BLaER1 (cell line): ENCODE data around the gene TMEM231.

Source experiments
- H3K27ac ChIP-seq: shearing (Covaris generic); formaldehyde crosslinking; 2 replicates; pipeline ENCODE4 v1.8.1; 2022
- H3K27me3 ChIP-seq: shearing (Covaris generic); formaldehyde crosslinking; 2 replicates; pipeline ENCODE4 v1.8.1; 2022
- H3K36me3 ChIP-seq: shearing (Covaris generic); formaldehyde crosslinking; 2 replicates; pipeline ENCODE4 v1.8.1; 2022
- H3K4me1 ChIP-seq: shearing (Covaris generic); formaldehyde crosslinking; 2 replicates; pipeline ENCODE4 v1.8.1; 2022
- H3K4me2 ChIP-seq: shearing (Covaris generic); formaldehyde crosslinking; 2 replicates; pipeline ENCODE4 v1.8.1; 2022
- H3K4me3 ChIP-seq: shearing (Covaris generic); formaldehyde crosslinking; 2 replicates; pipeline ENCODE4 v1.8.1; 2022
- H3K9ac ChIP-seq: shearing (Covaris generic); formaldehyde crosslinking; 2 replicates; pipeline ENCODE4 v1.8.1; 2022
- H3K9me3 ChIP-seq: shearing (Covaris generic); formaldehyde crosslinking; 2 replicates; pipeline ENCODE4 v1.8.1; 2022
- H4K20me1 ChIP-seq: shearing (Covaris generic); formaldehyde crosslinking; 2 replicates; pipeline ENCODE4 v1.8.1; 2022
- Cebpa-rat ChIP-seq: shearing (Covaris generic); IDR thresholded peaks from 2 replicates; pipeline ENCODE4 v1.8.1; 2022

The TMEM231 gene

DNA sequence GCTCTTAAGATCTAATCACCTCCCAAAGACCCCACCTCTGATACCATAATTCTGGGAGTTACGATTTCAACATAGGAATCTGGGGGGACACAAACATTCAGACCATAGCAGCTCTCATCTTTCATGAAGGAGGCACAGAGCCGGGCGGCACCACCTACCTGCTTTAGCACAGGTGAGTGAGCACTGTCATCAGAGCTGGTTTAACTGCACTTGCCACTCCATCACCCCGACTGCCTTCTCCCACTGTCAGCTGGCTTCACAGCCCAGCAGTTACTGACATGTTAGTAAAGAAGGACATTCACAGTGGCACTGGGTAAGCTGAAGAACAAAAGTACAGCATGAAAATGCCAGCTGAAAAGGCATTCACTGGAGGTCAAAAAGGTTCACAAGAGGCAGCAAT lies 32.7 kb upstream of the TMEM231 start:
- Histone ChIP-seq H3K9ac (no peak overlapping the region), H3K36me3 (peaks cover 33% of the 10 kb centered on the region; the same call in 1 of the 2 replicates), H3K4me1 (no peaks in the 10 kb centered on the region), H4K20me1 (no peaks in the 10 kb centered on the region), H3K4me2 (no peak overlapping the region), H3K27me3 (no peaks in the 10 kb centered on the region), H3K4me3 (no peak overlapping the region), H3K27ac (no peak overlapping the region), H3K9me3 (no peaks in the 10 kb centered on the region)
- TF ChIP-seq Cebpa-rat, result no peak

DNA sequence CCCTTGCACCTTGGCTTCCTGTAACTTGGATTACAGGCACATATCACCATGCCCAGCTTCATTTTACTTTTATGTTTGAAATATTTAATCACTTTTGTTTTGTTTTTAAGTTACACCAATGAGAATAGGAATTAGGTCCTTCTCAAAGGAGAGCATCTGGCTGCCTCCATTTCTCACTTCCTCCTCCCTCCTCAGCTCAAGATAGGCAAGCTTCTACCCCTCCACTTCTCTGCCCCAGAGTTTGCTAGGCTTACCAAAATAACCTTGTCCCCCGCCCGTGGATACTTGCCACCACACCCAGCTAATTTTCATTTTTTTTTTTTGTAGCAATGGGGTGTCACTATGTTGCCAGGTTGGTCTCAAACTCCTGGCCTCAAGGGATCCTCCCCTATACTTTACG lies 28.1 kb upstream of the TMEM231 start:
- no peak for TF ChIP-seq Cebpa-rat
- H3K4me2 ChIP-seq, result no peak overlapping the region
- peaks cover 36% of the 10 kb centered on the region; the same call in 1 of the 2 replicates for H3K36me3 ChIP-seq
- H3K9ac ChIP-seq, result no peak overlapping the region
- H3K27ac ChIP-seq, result no peak overlapping the region
- H3K9me3 ChIP-seq, result no peaks in the 10 kb centered on the region
- H3K27me3 ChIP-seq, result no peaks in the 10 kb centered on the region
- peaks cover 13% of the 10 kb centered on the region for H3K4me1 ChIP-seq
- no peaks in the 10 kb centered on the region for H4K20me1 ChIP-seq
- H3K4me3 ChIP-seq, result no peak overlapping the region

DNA sequence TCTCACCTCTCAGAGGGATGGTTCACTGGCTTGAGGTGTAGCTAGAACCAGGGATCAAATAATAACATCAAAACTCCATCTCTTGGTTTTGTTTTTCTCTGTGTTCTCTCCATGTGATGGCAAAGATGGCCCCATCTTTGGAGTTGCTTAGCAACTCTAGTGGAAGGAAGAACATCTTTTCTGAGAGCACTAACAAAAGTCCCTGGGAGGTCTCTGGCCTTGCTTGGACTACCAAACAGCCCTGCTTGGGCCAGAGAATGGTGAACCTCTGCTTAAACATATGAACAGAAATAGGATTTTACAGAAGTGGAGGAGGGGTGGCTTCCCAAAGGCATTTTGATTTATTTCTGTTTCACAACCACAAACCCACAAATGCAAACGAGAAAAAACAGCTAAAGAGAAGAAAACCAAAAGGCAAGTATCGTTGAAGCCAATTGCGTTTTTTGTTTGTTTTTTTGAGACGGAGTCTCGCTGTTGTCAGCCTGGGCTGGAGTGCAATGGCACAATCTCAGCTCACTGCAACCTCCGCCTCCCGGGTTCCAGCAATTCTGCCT lies 23.3 kb upstream of the TMEM231 start:
- H3K36me3 ChIP-seq, result peaks cover 61% of the 10 kb centered on the region
- H3K4me2 ChIP-seq, result peak overlapping the region; percentile 30

DNA sequence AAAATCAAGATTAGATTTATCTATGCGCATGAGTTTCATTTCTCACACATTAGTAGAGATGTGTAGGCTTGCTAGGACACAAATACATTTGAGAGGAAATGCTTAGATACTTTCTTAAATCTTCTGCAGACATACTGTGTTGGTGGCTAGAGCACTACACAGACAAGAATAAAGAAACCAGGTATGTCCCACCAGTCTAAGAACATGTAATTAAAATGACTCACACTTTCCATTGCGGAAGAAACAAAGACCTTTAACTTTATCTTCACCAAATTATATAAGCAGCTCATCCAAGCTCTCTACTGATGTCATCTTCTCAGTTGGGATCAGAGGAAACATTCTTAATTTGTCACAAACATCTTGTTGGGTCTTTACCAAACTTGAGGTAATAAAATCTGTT lies 22.7 kb upstream of the TMEM231 start:
- no peak overlapping the region for H3K9ac ChIP-seq
- H3K27ac ChIP-seq, result no peak overlapping the region
- TF ChIP-seq Cebpa-rat, result no peak
- peaks cover 24% of the 10 kb centered on the region for H3K4me1 ChIP-seq
- no peak overlapping the region for H3K4me3 ChIP-seq
- peaks cover 67% of the 10 kb centered on the region for H3K36me3 ChIP-seq
- no peaks in the 10 kb centered on the region for H3K27me3 ChIP-seq
- peaks cover 42% of the 10 kb centered on the region for H4K20me1 ChIP-seq
- no peaks in the 10 kb centered on the region for H3K9me3 ChIP-seq
- peak overlapping the region; percentile 30 for H3K4me2 ChIP-seq

More for the DNA sequence above, 23.3 kb upstream of the TMEM231 start:
- no peak overlapping the region for H3K27ac ChIP-seq
- no peak for TF ChIP-seq Cebpa-rat
- H3K27me3 ChIP-seq, result no peaks in the 10 kb centered on the region
- peaks cover 24% of the 10 kb centered on the region for H3K4me1 ChIP-seq
- H4K20me1 ChIP-seq, result peaks cover 36% of the 10 kb centered on the region
- H3K9ac ChIP-seq, result no peak overlapping the region
- H3K4me3 ChIP-seq, result no peak overlapping the region
- H3K9me3 ChIP-seq, result no peaks in the 10 kb centered on the region

DNA sequence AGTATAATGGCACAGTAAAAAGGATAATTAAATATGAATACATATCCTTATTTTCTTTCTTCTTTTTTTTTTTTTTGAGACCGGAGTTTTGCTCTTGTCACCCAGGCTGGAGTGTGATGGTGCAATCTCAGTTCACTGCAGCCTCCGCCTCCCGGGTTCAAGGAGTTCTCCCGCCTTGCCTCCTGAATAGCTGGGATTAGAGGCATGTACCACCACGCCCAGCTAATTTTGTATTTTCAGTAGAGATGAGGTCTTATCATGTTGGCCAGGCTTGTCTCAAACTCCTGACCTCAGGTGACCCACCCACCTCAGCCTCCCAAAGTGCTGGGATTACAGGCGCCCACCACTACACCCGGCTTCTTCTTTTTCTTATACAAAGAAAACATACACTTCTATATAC lies 22.2 kb upstream of the TMEM231 start:
- peaks cover 72% of the 10 kb centered on the region for H3K36me3 ChIP-seq

DNA sequence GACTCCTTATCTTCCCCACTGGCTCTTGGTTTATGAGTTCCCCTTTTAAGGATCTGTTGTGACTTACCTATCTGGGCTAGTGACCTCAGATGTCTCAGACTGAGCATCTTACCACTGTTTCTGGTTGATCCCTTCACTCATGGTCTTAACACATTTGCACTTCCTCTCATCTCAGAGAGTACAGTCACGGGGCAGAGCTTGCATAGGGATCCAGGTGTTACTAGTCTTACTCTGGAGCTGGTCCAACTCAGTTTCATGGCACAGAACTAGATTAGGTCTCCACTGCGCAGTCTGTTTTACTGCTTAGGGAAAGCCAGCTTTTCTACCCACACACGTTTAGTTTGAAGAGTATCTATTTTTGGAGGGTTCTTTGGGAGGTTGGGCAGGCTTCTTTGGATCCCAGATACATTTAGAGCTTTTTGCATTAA lies 20.3 kb upstream of the TMEM231 start:
- H4K20me1 ChIP-seq, result peaks cover 65% of the 10 kb centered on the region

More for the DNA sequence above, 22.2 kb upstream of the TMEM231 start:
- no peak for TF ChIP-seq Cebpa-rat
- Histone ChIP-seq H3K9ac (no peak overlapping the region), H3K4me3 (no peak overlapping the region), H3K4me2 (no peak overlapping the region), H4K20me1 (peaks cover 47% of the 10 kb centered on the region), H3K9me3 (no peaks in the 10 kb centered on the region), H3K27ac (no peak overlapping the region), H3K4me1 (peaks cover 24% of the 10 kb centered on the region), H3K27me3 (no peaks in the 10 kb centered on the region)

DNA sequence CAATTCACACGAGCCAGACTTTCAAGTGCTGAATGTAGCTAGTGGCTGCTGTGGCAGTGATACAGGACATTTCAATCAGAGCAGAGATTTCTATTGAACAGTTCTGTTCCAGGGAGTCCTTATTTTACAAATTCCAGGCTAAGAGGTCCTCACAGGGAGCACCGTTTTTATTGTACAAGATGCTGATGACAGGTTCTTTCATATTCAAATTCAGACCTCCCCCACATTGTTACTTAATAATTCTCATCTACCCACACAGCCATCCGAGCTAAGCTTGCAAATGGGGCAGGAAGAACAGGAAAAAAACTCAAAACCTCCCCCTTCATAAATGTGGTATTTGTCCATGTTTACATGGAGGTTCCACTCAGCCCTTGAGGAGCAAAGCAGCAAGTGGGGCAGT lies 19.9 kb upstream of the TMEM231 start:
- H3K4me3 ChIP-seq, result no peak overlapping the region
- peaks cover 69% of the 10 kb centered on the region for H4K20me1 ChIP-seq
- H3K27ac ChIP-seq, result no peak overlapping the region
- H3K9me3 ChIP-seq, result no peaks in the 10 kb centered on the region
- no peak for TF ChIP-seq Cebpa-rat
- H3K4me1 ChIP-seq, result peaks cover 24% of the 10 kb centered on the region
- no peaks in the 10 kb centered on the region for H3K27me3 ChIP-seq
- H3K4me2 ChIP-seq, result no peak overlapping the region
- peaks cover 95% of the 10 kb centered on the region for H3K36me3 ChIP-seq
- H3K9ac ChIP-seq, result no peak overlapping the region

More for the DNA sequence above, 20.3 kb upstream of the TMEM231 start:
- H3K27ac ChIP-seq, result no peak overlapping the region
- no peaks in the 10 kb centered on the region for H3K9me3 ChIP-seq
- peaks cover 24% of the 10 kb centered on the region for H3K4me1 ChIP-seq
- TF ChIP-seq Cebpa-rat, result no peak
- no peaks in the 10 kb centered on the region for H3K27me3 ChIP-seq
- no peak overlapping the region for H3K4me2 ChIP-seq
- H3K9ac ChIP-seq, result no peak overlapping the region
- no peak overlapping the region for H3K4me3 ChIP-seq
- H3K36me3 ChIP-seq, result peaks cover 90% of the 10 kb centered on the region

DNA sequence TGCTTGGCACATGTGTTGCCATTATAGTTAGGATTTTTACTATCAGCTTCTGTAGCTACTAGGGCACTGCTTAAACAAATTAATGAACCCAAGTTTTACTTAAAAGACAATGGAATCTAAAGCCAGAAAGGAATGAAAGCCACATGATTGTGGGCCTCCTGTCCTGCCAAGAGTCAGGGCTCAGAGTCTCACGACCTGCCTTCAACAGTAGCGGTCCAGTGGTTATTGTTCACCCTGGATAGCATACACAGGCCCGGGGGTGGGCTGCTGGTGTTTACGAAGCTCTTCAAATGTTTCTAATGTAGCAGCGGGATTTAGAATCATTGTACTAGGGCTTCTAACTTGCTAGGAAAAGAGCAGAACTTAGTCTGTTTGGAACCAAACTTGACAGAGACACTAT lies 17.9 kb upstream of the TMEM231 start:
- Histone ChIP-seq H3K36me3 (peaks cover 100% of the 10 kb centered on the region), H3K4me2 (no peak overlapping the region)

DNA sequence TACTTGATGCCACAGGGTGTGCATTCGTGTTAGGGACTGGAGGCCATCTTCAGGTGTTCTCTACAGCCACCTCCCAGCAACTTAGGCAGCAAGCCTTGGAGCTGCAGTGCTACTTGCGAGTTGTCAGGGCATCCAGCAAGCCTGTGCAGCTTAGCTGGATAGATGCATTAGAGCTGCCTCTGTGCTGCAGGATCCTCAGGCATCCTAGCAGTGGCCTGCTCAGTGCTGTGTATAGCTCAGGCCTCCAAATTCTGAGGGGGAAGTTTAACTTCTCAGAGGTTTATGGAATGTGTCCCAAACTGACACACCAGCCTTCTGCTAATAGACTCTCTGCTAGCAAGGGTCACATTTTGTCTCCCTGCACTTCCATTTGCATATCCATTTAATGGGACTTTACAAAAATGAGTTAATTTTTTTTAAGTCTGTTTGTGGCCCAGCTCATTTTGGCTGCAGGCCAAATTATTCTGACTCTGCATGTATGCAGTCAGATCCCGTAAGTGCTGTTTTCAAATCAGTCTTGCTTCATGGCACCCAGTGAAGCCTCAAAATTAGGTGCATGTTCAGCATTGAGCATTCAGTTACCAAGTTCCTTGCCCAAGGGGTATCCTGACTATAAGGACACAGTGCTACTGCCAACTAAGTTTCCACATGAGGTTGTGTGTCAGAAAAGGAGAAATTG lies 17.0 kb upstream of the TMEM231 start:
- H4K20me1 ChIP-seq, result peaks cover 97% of the 10 kb centered on the region
- H3K27me3 ChIP-seq, result no peaks in the 10 kb centered on the region
- H3K27ac ChIP-seq, result no peak overlapping the region
- peaks cover 100% of the 10 kb centered on the region for H3K36me3 ChIP-seq
- H3K4me1 ChIP-seq, result peaks cover 28% of the 10 kb centered on the region
- H3K4me2 ChIP-seq, result no peak overlapping the region
- H3K9me3 ChIP-seq, result no peaks in the 10 kb centered on the region
- no peak overlapping the region for H3K9ac ChIP-seq
- no peak overlapping the region for H3K4me3 ChIP-seq
- no peak for TF ChIP-seq Cebpa-rat

More for the DNA sequence above, 17.9 kb upstream of the TMEM231 start:
- no peaks in the 10 kb centered on the region for H3K9me3 ChIP-seq
- peaks cover 89% of the 10 kb centered on the region for H4K20me1 ChIP-seq
- H3K4me1 ChIP-seq, result peaks cover 28% of the 10 kb centered on the region
- H3K27me3 ChIP-seq, result no peaks in the 10 kb centered on the region
- no peak overlapping the region for H3K9ac ChIP-seq
- TF ChIP-seq Cebpa-rat, result no peak
- H3K4me3 ChIP-seq, result no peak overlapping the region
- no peak overlapping the region for H3K27ac ChIP-seq

DNA sequence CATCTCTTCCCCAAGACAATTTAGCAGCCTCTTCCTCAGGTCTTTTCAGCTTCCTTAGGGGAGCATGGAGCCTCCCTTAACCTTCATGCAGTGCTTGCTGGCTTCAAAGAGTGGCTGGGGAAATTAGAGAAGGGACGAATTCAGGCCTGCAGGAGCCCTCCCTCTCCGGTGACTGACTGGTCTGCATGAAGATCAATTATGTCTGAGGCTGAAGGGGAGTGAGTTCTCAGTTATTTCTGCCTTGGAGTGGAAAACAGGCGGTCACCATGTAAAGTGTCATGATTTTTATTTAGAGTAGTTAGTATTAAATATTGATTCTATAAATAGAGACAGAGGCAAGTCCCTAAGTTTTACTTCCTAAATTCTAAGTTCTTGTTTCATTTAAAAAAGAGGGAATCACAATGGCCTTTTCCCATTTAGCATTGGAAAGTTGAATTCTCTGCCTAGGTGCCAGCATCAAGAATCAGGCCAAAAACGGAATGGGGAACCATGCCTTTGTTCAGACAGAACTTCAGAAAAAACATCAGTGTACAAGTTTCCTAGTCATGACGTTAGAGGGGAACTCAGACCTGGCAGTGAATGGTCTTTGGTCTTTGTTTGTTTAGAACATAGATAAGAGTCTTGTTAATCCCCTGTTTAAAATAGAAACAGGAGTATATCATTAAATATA lies 14.5 kb upstream of the TMEM231 start:
- peaks cover 43% of the 10 kb centered on the region for H3K4me1 ChIP-seq
- H3K9me3 ChIP-seq, result no peaks in the 10 kb centered on the region
- no peak overlapping the region for H3K4me2 ChIP-seq
- no peak overlapping the region for H3K4me3 ChIP-seq
- 0 out of 2 replicates have a peak overlapping the region, but pooled peaks have one; percentile 0 for H3K9ac ChIP-seq
- no peak overlapping the region for H3K27ac ChIP-seq
- H4K20me1 ChIP-seq, result peaks cover 92% of the 10 kb centered on the region
- peaks cover 82% of the 10 kb centered on the region for H3K36me3 ChIP-seq
- no peak for TF ChIP-seq Cebpa-rat
- no peaks in the 10 kb centered on the region for H3K27me3 ChIP-seq
